ENCODE measurements around the gene SLC29A2.

Gene SLC29A2

DNA sequence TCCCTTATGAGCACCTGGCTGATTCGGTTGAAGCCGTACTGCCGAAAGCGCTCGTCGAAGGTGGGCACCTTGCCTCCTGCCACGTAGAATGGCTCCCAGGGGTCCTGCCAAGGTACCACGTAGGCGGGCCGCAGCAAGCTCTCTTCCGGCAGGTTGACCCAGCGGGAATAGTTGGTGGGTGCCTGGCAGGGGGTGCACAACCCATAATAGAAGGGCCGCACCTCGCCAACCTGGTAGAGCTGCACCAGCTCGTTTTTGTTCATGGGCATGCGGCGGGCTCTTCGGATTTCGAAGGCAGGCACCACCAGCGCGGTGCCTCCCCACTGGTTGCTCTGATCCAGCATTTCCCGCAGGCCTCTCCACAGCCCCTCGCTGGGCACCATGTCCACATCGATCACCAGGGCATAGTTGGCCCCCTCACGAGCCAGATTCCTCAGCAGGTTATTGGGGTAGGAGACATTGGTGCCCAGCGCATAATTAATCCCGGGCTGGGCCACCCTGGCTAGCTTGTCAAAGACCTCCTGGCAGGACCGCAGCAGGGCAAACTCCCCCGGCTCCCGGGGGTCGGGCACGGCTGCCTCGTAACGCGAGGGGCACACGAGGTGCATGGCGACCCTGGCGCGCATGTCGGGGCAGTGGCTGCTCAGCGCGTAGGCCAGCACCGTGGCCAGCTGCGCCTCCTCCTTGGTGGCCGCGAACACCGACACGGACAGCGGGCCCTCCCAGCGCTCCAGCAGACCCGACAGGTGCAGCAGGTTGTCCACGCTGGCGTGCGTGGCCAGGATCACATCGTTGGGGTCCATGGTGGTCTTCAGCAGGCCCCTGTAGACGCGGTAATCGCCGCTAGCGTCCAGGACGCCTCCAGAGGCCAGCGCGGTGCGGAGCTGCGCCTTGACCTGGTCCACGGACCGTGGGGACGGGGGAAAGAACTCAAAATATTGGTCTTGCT is 24.8 kb downstream of the SLC29A2 start:
- H3K36me3 ChIP-seq = no peaks in the 10 kb centered on the region
- no peaks in the 10 kb centered on the region for H3K9me3 ChIP-seq
- TF ChIP-seq, protein P1, sequence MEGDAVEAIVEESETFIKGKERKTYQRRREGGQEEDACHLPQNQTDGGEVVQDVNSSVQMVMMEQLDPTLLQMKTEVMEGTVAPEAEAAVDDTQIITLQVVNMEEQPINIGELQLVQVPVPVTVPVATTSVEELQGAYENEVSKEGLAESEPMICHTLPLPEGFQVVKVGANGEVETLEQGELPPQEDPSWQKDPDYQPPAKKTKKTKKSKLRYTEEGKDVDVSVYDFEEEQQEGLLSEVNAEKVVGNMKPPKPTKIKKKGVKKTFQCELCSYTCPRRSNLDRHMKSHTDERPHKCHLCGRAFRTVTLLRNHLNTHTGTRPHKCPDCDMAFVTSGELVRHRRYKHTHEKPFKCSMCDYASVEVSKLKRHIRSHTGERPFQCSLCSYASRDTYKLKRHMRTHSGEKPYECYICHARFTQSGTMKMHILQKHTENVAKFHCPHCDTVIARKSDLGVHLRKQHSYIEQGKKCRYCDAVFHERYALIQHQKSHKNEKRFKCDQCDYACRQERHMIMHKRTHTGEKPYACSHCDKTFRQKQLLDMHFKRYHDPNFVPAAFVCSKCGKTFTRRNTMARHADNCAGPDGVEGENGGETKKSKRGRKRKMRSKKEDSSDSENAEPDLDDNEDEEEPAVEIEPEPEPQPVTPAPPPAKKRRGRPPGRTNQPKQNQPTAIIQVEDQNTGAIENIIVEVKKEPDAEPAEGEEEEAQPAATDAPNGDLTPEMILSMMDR (IDR thresholded peaks at IDR 0.05; ENCODE audit: low read depth, low read length) = no peak
- H3K4me3 ChIP-seq (ENCODE audit: low read depth, low read length) = peak overlapping the region; percentile 97
- no peak for DNase-seq
- H3K27me3 ChIP-seq = no peaks in the 10 kb centered on the region
- H3K4me1 ChIP-seq = no peaks in the 10 kb centered on the region; the same call in 1 of the 2 replicates

- Histone ChIP-seq H3K27me3 (no peaks in the 10 kb centered on the region), H3K4me1 (no peaks in the 10 kb centered on the region; the same call in 1 of the 2 replicates), H3K9me3 (no peaks in the 10 kb centered on the region), H3K4me3 (ENCODE audit: low read depth, low read length) (peak overlapping the region; percentile 97), H3K36me3 (peaks cover 8% of the 10 kb centered on the region; the same call in 1 of the 2 replicates)
- TF ChIP-seq, protein P1 (IDR thresholded peaks at IDR 0.05; ENCODE audit: low read depth, low read length) = no peak
- DNase-seq = no peak
These were observed 26.3 kb downstream of the SLC29A2 start for GRCh38 chr11:66345316-66345649.

GRCh38 chr11:66344550-66345315 is 26.8 kb downstream of the SLC29A2 start, which contains the start of gene BRMS1:
BRMS1 (minus strand) TSS chr11:66345104; CDS start chr11:66342234, 2,870 bp downstream.
- peak; percentile 98 for DNase-seq
- H3K4me1 ChIP-seq = no peaks in the 10 kb centered on the region; the same call in 1 of the 2 replicates
- peak within 1 kb of the TSS; percentile 97 for H3K4me3 ChIP-seq (ENCODE audit: low read depth, low read length)
- TF ChIP-seq, protein P1 (IDR thresholded peaks at IDR 0.05; ENCODE audit: low read depth, low read length) = no peak
- H3K9me3 ChIP-seq = no peaks in the 10 kb centered on the region
- no peaks in the 10 kb centered on the region for H3K27me3 ChIP-seq
- H3K36me3 ChIP-seq = peaks cover 8% of the 10 kb centered on the region; the same call in 1 of the 2 replicates

DNA sequence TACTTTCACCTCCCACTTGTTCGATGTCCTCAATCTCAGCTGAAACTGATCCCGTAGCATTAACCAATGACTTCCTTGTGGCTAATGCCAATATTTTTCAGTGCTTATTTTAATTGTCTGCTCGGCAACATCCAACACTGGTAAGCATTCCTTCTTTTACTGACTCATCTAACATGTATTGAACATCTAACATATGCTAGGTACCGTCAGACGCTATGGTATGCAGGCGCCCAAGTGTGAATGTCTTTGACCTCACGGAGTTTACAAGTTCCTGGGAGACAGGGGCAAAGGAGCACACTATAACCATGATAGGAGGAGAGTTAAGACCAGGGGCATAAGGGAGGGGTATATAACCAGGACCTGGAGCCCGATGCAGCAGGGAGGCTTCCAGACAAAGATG is 28.4 kb downstream of the SLC29A2 start:
- Histone ChIP-seq H3K4me3 (ENCODE audit: low read depth, low read length) (no peak overlapping the region), H3K9me3 (no peaks in the 10 kb centered on the region), H3K4me1 (no peaks in the 10 kb centered on the region; the same call in 1 of the 2 replicates), H3K27me3 (no peaks in the 10 kb centered on the region), H3K36me3 (peaks cover 11% of the 10 kb centered on the region; the same call in 1 of the 2 replicates)
- TF ChIP-seq, protein P1 (IDR thresholded peaks at IDR 0.05; ENCODE audit: low read depth, low read length) = no peak
- no peak for DNase-seq

DNA sequence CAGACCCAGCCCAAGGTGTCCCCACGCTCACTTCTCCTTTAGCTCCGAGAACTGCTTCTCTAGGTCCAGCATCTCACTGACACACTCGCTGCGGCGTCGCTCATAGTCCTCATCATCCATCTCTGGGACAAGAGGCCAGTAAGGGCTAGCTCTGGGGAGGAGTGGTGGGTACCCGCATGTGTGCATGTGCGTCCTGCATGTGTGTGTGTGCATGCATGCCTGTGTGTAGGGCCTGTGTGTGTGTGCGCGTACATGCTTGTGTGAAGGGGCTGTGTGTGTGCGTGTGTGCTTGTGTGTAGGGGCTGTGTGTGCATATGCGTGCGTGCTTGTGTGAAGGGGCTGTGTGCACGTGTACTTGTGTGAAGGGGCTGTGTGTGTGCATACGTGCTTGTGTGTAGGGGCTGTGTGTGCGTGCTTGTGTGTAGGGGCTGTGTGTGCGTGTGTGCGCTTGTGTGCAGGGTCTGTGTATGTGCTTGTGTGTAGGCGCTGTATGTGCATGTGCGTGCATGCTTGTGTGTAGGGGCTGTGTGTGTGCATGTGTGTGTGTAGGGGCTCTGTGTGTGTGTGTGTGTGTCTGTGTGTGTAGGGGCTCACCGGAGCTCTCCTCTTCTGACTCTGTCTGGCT is 29.9 kb downstream of the SLC29A2 start:
- Histone ChIP-seq H3K4me3 (ENCODE audit: low read depth, low read length) (no peak overlapping the region), H3K27me3 (no peaks in the 10 kb centered on the region), H3K4me1 (peaks cover 7% of the 10 kb centered on the region), H3K36me3 (peaks cover 11% of the 10 kb centered on the region; the same call in 1 of the 2 replicates), H3K9me3 (no peaks in the 10 kb centered on the region)
- DNase-seq = no peak
- TF ChIP-seq, protein P1 (IDR thresholded peaks at IDR 0.05; ENCODE audit: low read depth, low read length) = no peak

All from BE2C (cell line).